Measurements from ENCODE around the gene ZNF705A.
A peak's percentile ranks its signal among the peaks of the same experiment; 100 is the strongest.
"Not testable (repeated sequence)": the region's sequence is repeated elsewhere in the genome, so short reads cannot be mapped to it uniquely, and the experiment has no call there.

Gene ZNF705A

DNA sequence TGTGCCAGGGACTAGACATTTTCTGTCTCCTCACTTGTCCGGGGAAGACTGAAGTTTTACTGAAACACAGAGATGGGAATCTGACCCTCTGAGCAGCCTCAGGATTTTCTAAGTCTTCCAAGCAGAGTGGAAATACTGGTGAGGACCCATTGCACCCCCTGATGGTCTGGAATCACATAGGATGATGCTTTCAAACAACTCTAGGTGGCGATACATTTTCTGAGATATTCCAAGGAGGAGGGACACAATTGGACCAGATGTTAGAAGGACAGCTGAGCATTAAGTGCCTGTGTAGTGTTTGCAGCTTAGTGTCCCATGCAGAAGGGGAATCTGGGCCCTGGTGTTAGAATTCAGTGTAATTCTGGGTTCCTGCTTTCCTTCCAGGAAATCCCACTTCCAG, 31.3 kb downstream of the ZNF705A start:
- not testable (repeated sequence) for DNase-seq

DNA sequence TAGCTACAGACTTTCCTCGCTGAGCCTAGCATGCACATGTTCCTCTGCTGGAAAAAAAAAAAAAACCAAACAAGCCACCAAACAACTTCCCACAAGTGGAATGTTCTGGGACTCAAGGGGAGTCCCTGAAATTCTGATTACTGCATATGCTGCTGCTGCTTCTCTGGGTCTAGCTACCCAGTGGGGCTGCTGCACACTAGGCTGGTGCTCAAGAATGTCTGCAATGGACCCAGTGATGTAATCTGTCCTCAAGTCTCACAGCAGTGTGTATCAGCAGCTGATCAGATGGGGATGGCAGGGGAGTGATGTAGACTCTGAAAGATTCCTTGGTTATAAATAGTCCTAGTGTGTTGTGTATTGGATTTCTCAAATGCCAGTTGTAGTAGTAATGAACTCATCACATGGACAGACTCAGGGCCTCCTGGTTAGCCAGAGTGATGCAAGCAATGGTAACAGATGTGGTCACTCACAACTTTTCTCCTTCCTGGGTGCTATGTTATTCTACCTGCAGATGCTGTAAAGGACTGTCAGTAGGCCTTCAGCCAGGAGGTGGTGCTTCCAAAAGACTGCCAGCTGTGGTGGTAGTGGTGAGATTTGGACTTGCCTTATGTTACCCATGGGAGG, 41.0 kb downstream of the ZNF705A start:
- DNase-seq: not testable (repeated sequence)

DNA sequence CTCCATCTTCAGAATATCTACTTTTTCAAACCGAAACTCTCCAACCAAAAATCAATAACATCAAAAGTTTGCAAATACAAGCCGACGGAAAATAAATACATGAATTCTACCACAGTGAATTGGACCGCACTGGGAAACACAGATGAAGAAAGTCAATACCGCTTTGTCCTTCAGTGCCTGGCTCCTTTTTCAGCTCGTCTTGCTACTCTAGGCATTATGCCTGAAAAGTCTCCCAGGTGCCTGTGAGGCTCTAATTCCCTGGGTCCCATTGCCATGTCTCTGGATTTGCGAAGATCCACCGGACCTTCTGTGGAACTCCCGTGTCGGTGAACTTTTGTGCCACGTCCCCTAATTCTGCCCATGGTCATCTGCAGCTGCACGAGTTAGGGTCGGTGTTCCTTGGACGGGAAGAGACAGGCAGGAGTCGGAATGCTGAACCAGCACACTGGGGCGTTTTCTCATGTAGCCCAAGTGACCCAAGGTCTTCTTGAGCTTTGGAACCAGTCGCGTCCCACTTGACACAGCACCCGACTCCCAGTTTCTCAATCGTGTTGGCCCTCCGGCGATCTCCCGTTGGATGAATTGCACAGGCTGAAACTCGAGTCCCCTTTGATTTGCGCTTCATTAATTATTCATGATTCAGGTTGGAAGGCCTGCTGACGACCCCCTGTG, 62.0 kb downstream of the ZNF705A start:
- not testable (repeated sequence) for DNase-seq

DNA sequence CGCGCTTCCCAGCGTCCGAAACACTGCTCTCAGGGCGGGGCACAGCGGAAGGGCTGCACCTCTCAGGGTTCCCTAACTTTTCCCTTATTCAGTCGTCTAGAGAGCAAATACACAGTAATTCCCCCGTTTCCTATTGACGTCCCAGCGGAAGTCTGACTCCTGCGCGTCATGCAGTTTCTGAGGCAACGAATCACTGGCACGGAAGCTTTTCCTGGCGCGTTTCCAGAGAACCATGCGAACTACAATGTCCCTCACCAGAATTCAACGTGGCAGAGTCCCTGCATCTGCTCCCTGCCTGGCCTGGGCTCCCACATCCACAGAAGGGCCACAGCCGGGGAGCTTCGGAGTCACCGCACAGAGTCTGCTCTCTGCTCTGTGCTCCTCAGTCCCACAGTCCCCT, 64.6 kb downstream of the ZNF705A start:
- not testable (repeated sequence) for DNase-seq

DNA sequence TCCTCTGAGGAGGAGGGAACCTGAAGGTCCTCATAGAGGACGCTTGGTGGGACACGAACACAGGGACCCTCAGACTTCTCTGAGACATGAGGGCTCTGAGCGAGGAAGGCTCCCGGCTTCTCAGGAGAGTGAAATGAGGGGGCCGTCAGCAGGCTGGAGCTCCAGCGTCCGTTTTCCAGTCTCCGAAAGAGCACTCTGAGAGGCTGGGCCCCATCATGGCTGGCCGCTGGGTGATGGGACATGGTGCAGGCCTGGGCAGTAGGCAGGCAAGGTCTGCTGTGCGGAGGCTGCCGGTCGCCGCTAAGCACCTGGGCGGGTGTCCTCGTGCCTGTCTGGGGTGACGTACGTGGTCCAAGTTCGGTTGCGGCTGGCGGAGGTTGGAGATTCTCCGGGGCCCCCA, 65.0 kb downstream of the ZNF705A start:
- DNase-seq: not testable (repeated sequence)

DNA sequence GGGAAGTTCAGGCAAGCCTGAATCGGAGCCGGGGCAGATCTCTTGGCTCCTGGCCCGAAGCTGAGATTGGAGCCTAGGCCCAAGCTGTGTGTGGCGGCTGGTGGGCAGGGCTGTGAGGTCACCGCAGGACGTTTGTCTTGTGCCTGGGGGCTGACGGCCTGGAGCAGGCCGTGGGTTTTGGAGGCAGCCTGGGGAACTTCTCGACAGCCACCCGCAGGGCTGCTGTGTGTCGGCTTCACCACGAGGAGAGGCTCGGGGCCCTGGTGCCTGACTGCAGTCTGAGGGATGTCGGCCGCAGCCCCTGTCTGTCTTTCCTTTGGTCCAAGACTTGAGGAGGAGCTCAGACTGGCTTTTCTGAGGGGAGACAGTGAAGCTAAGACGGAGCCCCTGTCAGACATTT, 65.5 kb downstream of the ZNF705A start:
- not testable (repeated sequence) for DNase-seq

DNA sequence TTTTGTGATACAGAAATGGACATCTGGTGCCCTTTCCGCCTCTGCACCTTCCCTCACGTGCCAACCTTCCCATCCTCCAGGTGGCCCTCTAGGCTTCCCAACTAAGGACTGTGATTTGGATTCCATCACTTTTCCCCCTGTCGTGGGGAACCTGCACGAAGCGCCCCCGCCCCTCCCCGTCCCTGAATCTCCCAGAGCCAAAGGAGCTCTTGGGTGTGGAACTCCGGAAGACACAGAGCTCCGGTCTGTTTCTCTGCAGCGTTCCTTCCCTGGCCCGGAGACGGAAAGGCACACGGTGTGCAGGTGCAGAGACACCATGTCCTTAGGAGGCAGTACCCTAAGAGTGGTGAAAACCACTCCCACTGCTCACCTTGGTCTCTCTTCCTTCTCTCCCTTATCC, 66.8 kb downstream of the ZNF705A start:
- not testable (repeated sequence) for DNase-seq

DNA sequence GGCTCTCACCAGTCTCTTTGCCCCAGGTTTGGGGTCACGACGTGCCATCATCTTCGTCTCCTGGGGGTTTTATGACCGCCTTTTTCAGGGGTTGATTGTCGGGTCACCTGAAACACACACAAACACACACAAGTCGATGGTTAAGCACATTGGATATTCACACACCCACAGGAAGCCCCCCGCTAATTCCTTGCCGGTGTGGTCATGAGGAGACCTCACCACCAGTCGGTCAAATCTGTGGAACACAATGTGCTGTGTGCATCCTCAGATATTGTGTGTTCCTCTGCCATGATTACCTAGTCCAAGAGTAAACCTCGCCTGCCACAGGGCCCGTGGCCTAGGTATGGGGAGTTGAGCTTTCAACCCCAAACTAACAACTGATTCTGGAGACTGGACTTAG, 68.0 kb downstream of the ZNF705A start:
- not testable (repeated sequence) for DNase-seq

DNA sequence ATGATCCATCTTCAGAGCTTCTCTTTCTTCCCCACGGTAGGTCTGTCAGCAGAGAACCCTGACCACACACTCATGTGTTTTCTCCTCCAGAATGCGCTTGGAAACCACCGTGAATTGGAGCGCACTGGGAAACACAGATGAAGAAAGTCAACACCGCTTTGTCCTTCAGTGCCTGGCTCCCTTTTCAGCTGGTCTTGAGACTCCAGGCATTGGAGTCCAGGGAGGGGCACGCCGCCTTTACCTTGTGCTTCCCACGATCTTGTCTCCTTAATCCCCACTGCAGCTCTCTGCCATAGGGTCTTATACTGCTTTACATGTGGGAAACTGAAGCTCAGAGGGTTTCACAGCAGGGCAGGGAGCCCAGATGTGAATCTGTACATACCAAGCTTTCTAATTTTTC, 69.5 kb downstream of the ZNF705A start:
- DNase-seq: no peak

DNA sequence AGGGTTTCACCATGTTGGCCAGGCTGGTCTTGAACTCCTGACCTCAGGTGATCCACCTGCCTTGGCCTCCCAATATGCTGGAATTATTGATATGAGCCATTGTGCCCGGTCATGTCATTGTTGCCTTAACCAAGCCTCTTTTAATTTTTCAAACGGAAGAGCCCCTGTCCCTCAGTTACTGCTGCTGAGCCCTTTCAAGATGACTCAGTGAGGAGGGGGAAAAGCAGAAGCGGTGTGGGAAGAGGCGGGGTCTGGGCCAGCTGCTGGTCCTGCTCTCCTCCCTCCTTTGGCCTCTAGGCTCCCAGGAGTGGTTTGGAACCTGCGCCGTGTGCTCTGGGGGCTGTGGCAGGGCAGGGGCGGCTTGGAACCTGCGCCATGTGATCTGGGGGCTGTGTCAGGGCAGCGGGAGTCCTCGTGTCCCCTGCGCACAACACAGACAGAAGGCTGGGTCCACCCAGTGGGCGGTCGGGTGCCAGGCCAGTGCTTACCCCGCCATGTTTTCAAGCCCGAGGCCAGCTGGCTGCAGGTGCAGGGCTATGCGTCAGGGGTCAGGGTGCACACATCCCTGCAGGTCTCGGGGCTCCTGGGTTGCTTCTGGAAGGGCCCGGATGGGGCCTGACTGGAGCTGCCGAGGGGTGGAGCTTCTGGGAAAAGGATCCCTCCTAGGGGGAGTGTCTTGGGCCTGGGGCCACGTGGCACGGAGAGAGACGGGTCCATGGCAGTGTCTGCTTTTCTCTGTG, 70.3 kb downstream of the ZNF705A start, which contains the start of gene FAM90A1:
TSS of gene FAM90A1 (minus strand) at position 627 of the 740 bp plus-strand sequence. CDS start 2,786 bp downstream, outside the sequence.
- DNase-seq: peak in 1 of 2 donors; percentile 49

DNA sequence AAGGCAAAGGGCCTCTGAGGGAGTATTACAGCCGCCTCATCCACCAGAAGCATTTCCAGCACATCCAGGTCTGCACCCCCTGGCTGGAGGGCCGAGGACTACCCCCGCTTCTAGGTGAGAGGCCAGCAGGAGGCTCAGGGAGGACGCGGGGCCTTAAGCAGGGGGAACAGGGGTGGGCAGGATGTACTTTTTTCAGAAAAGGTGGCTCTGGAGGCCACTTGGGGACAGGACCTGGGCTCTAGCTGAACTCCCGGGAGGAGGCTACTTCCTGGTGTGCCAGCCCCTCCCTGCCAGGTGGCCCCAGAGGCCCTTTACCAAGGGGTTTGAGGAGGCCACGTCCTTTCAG, 70.9 kb downstream of the ZNF705A start:
- DNase-seq: not testable (repeated sequence)

DNA sequence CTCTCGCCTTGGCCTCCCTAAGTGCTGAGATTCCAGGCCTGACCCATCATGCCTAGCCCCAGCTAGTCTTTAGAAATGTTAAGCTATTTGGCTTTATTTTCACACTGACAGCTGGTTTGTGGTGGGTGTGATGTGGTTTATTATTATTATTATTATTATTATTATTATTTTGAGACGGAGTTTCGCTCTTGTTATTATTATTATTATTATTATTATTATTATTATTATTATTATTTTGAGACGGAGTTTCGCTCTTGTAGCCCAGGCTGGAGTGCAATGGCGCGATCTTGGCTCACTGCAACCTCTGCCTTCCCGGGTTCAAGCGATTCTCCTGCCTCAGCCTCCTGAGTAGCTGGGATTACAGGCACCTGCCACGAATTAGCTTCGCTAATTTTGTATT, 71.8 kb downstream of the ZNF705A start:
- DNase-seq: not testable (repeated sequence)

DNA sequence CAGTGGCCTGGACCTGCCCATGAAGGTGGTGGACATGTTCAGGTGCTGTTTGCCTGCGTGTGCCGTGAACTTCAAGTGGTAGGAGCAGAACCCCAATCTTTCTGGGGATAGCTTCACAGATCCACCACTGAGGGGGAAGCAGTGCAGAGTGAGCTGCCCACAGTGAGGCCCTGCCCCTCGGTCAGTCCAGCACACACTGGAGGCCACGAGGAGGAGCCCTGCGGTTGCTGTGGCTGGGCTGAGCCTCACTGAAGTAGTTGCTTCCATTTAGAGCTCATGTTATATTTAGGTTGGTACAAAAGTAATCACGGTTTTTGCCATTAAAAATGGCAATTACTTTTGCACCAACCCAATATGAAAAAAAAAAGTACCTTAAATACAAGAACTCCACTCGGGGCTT, 72.7 kb downstream of the ZNF705A start:
- DNase-seq: not testable (repeated sequence)
